Measurements from ENCODE around the gene TAAR5. TPM values are rescaled to one million over a fixed set of nuclear protein-coding genes. Genes with fewer than 3 reads are reported as not detected.

TAAR5 gene
- total RNA-seq, 1 donor from 2014 or later: not detected

DNA sequence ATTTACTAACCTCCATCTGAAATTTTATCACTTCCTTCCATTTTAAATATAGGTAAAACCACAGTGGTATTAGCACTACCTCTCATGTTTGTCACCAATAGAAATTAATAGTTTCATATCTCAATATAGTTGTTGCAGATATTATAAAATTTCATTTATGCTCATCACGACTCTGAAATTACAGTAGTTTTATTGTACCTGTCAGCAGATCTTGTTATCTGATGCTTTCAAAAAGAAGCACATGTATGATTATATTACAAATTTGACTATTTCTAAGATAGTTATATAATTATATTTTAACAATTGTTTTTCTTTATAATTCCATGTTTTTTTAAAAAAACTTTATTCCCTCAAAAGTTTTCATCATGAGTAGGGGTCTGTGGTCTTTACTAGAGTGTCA, 4.8 kb downstream of the TAAR5 start:
- no peaks in the 10 kb centered on the region for H3K27me3 ChIP-seq

GRCh38 chr6:132571774-132572173, 17.8 kb downstream of the TAAR5 start:
- intact Hi-C loops (cut with DNase I): no loop called here

More for the DNA sequence above, 4.8 kb downstream of the TAAR5 start:
- no peaks in the 10 kb centered on the region for H3K9me3 ChIP-seq
- no peak overlapping the region for H3K27ac ChIP-seq
- TF ChIP-seq POLR2AphosphoS5 (IDR thresholded peaks at IDR 0.05; ENCODE audit: insufficient read depth in 1 of 2, low read depth in 1 of 2) (no peak), POLR2A (IDR thresholded peaks at IDR 0.05) (no peak), CTCF (IDR thresholded peaks at IDR 0.05) (no peak)
- intact Hi-C loops (cut with DNase I): no loop called here
- H3K4me1 ChIP-seq: no peaks in the 10 kb centered on the region
- DNase-seq (ENCODE audit: extremely low spot score in 2 of 2): no peak
- no peaks in the 10 kb centered on the region for H3K36me3 ChIP-seq
- H3K4me3 ChIP-seq: no peak overlapping the region

GRCh38 chr6:132570221-132570777, 19.2 kb downstream of the TAAR5 start, which contains the start of gene TAAR6:
TAAR6 (plus strand) TSS chr6:132570322; CDS start chr6:132570322, 0 bp downstream.
- H3K27me3 ChIP-seq: no peaks in the 10 kb centered on the region
- H3K27ac ChIP-seq: no peak within 1 kb of the TSS
- no peak within 1 kb of the TSS for H3K4me3 ChIP-seq
- no peaks in the 10 kb centered on the region for H3K4me1 ChIP-seq
- TF ChIP-seq POLR2AphosphoS5 (IDR thresholded peaks at IDR 0.05; ENCODE audit: insufficient read depth in 1 of 2, low read depth in 1 of 2): no peak
- TF ChIP-seq POLR2A (IDR thresholded peaks at IDR 0.05): no peak
- no peak for TF ChIP-seq CTCF (IDR thresholded peaks at IDR 0.05)
- intact Hi-C loops (cut with DNase I): no loop called here
- H3K9me3 ChIP-seq: no peaks in the 10 kb centered on the region
- no peak for DNase-seq (ENCODE audit: extremely low spot score in 2 of 2)
- H3K36me3 ChIP-seq: no peaks in the 10 kb centered on the region

More at GRCh38 chr6:132571774-132572173, 17.8 kb downstream of the TAAR5 start:
- DNase-seq (ENCODE audit: extremely low spot score in 2 of 2): no peak
- no peaks in the 10 kb centered on the region for H3K36me3 ChIP-seq
- no peak overlapping the region for H3K4me3 ChIP-seq
- no peaks in the 10 kb centered on the region for H3K27me3 ChIP-seq
- TF ChIP-seq POLR2AphosphoS5 (IDR thresholded peaks at IDR 0.05; ENCODE audit: insufficient read depth in 1 of 2, low read depth in 1 of 2): no peak
- no peak for TF ChIP-seq POLR2A (IDR thresholded peaks at IDR 0.05)
- TF ChIP-seq CTCF (IDR thresholded peaks at IDR 0.05): no peak
- no peak overlapping the region for H3K27ac ChIP-seq
- H3K9me3 ChIP-seq: no peaks in the 10 kb centered on the region
- H3K4me1 ChIP-seq: no peaks in the 10 kb centered on the region

DNA sequence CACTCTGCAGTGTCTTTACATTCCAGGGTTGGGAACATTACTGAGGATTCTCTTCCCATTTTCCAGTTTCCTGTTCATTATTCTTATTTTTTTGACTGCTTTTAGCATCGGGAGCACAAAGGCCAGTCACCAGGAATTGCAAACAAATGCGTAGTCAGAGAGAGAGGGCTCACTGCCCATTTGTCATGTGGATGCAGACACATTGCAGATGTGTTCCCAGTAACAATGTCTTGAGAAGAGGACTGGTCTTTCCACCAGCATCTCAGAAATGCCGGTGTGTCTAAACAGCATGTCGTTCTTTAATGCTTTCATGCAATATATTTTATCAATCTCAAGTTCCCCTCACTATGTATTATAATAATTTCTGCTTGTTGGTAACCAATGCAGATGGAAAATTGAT, 20.4 kb downstream of the TAAR5 start:
- TF ChIP-seq POLR2A (IDR thresholded peaks at IDR 0.05): no peak
- TF ChIP-seq POLR2AphosphoS5 (IDR thresholded peaks at IDR 0.05; ENCODE audit: insufficient read depth in 1 of 2, low read depth in 1 of 2): no peak
- TF ChIP-seq CTCF (IDR thresholded peaks at IDR 0.05): no peak
- DNase-seq (ENCODE audit: extremely low spot score in 2 of 2): no peak
- Histone ChIP-seq H3K36me3 (no peaks in the 10 kb centered on the region), H3K9me3 (no peaks in the 10 kb centered on the region), H3K4me1 (no peaks in the 10 kb centered on the region), H3K27ac (no peak overlapping the region), H3K4me3 (no peak overlapping the region), H3K27me3 (no peaks in the 10 kb centered on the region)
- intact Hi-C loops (cut with DNase I): no loop called here

GRCh38 chr6:132568611-132569010, 20.9 kb downstream of the TAAR5 start:
- no peak for DNase-seq (ENCODE audit: extremely low spot score in 2 of 2)
- Histone ChIP-seq H3K4me3 (no peak overlapping the region), H3K4me1 (no peaks in the 10 kb centered on the region), H3K27ac (no peak overlapping the region), H3K9me3 (no peaks in the 10 kb centered on the region), H3K36me3 (no peaks in the 10 kb centered on the region), H3K27me3 (no peaks in the 10 kb centered on the region)
- TF ChIP-seq POLR2AphosphoS5 (IDR thresholded peaks at IDR 0.05; ENCODE audit: insufficient read depth in 1 of 2, low read depth in 1 of 2): no peak
- no peak for TF ChIP-seq CTCF (IDR thresholded peaks at IDR 0.05)
- TF ChIP-seq POLR2A (IDR thresholded peaks at IDR 0.05): no peak
- intact Hi-C loops (cut with DNase I): no loop called here
